Fibroblast of the conjunctiva (primary cell): Measurements from ENCODE around the gene GSE1.

ENCODE experiments used
- DNase-seq: peaks from one replicate; pipeline ENCODE4 v3.0.0-alpha.2; 2010; ENCODE audit warnings: low read depth

GSE1 gene

DNA sequence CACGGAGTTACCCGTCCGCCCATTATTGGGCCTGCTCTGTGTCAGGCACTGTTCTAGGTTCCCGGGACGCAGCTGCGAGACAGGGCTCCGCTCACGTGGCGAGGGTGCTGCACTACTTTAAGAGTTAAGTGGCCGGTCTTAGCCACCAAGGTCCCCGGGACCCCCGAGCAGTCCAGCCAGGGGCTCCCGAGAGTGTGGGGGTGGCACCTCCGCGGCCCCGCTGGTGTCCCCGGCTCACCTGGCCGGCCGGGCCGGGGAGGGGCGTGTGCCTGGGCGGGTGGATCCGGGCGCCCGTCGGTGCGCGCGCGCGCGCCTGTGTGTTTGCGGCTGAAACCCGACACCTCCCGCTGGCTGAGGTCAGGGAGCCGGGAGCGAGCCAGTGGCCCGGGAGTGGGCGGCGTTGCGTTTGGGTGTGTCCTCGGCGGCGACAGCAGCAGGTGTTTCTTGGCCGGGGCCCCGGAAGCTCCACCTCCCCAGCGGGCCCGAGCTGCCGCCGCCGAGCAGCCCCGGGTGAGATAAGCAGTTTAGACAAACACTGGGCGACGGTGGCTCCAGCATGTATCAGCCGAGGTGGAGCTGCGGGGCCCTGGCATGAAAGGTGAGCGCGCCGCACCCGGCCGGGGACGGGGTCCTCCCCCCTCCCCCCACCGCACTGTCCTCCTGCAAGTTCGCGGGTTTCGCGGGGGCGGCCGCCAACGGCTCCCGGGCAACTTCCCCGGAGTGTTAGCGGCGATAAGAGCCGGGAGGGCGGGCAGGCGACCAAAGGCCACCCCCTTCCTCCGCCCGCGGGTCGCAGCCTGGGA is at the start of gene GSE1:
GSE1 (plus strand) TSS at position 522 of the 803 bp plus-strand sequence; CDS start at position 592, 70 bp downstream.
- DNase-seq: no peak

DNA sequence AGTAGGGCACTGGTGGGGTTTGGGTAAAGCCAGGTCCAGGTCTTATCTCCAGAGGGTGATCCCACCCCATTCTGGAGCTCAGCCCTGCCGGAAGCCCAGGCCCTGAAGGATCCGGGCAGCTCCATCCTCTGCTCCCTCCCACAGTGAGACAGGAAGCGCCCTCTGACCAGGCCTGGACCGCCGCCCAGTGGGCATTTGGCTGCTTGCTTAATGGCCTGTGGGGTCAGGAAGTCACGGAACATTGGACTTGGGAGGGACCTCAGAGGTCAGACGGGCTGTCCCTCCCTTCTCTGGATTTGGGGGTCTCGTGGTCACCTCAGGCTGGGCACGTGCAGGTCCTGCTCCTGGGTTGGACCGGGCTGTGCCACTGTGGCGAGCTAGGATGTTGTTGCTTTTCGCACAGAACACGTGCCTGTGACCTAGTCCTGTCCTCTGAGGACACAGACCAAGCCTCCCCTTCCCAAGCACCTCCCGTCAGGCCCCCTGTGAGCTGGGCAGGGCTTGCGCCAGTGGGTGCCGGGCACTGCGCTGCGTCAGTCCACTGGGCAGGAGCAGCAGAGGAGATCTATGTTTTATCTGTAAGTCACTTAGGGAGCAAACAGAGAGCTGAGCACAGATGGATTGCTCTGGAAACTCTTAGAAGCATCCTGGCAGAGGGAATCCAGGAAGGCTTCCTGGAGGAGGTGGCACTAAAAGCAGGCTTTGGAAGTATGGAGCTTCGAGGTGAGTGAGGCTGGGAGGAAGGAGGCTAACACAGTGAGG is 49.4 kb upstream of the GSE1 start:
- DNase-seq: no peak

- no peak for DNase-seq
Observed at GRCh38 chr16:85564277-85565051, 48.7 kb upstream of the GSE1 start.

- DNase-seq: no peak
Observed at GRCh38 chr16:85565340-85565739, 47.8 kb upstream of the GSE1 start.

- no peak for DNase-seq
Observed at GRCh38 chr16:85565801-85566526, 47.2 kb upstream of the GSE1 start.

- no peak for DNase-seq
Observed at GRCh38 chr16:85566561-85567100, 46.5 kb upstream of the GSE1 start.

DNA sequence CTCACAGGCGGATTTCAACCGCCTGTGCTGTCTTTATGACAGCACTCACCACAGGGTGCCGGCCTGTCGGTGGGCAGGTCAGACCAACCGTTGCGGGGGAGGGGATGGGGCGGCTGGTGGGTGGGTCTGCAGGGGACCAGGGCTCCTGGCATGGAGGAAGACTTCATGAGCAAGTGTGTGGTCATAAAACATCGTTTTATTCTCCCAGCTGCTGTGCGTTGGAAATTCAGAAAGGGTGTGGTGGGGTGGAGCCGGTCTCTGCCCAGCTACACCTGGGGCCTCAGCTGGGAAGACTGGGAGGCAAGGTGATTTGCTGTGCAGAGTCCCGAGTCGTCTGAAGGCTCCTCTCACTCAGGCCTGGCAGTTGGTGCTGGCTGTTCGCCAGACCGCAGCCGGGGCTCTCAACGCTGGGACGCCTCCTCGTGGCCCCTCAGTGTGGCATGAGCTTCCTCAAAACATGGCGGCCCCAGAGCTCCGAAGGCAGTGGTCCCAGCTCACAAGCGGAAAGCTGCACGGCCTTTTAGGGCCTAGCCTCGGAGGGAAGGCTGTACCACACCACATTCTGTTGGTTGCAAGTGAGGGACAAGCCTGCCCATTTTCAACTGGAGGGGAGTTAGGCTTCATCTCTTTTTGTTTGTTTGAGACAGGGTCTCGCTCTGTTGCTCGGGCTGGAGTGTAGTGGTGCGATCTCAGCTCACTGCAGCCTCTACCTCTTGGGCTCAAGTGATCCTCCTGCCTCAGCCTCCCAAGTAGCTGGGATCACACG is 45.8 kb upstream of the GSE1 start:
- no peak for DNase-seq

- DNase-seq: no peak
Observed at GRCh38 chr16:85567935-85568334, 45.2 kb upstream of the GSE1 start.

DNA sequence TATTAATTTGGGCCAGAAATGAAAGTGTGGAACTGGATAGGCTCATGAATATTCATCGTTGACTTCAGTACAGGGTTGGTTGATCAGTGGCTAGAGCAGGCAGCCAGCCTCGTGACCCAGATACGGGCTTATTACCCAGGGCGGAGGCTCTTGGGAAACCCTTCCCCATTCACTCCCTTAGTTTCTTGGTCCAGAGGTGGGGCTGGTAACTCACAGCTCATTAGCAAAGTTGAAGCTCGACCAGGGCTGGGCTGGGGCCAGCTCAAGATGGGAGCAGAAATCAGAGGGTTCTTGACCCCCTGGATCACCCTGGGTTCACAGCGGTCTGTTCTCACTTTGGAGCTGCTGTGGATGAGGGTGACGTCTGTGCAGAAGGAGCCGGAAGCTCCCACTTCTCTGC is 44.6 kb upstream of the GSE1 start:
- DNase-seq: no peak

DNA sequence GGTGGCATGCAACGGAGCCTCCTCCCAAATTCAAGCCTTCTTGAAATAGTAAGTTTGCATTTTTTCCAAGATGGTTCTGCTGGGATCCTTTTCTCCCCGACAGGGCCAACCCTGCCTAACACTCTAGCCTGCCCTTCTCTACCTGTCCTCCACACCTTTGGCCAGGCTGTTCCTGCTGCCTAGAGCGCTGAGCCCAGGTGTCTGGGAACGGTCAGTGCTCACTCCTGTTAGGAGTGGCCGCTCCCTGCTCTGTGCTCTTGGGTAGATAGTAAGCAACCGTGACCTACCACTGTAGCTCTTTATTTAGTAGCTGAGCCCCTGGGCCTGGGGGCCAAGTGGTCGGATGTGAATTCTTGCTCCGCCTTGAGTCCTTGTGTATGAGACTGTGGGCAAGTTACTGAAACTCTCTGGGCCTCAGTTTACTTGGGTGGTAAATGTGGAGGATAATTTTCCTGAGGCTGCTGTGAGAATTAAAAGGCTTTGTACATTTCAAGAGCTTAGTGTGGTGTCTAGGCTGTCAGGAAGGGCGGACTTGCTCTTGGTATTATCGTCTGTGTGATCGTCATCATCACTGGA is 44.0 kb upstream of the GSE1 start:
- no peak for DNase-seq

DNA sequence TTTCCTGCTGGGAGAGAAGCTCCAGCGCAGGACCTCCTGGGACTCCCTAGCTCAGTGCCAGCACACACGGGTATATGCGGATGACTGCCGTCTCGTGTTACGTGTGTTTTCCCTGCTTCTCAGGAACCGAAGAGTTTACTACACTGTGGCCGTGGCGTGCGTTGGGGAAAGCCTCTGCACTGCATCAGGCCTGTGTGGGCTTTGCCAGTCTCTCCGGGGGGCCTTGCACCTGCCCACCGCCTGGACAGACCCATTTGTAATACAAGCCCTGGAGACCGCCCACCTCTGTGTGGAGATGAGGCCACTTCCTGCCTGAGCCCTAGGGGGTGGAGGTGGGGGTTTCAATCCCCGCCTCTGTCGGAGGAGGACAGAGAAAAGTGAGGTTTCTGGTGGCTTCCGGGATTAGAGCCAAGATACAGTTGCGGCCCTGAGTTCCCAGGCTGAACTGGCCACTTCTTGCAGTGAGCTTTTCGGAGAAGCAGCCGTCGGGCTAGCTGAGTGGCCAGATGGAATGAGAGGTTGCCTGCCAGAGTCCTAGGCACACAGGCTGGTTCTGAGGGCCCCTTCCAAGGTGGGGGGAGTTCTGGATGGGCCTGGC is 43.4 kb upstream of the GSE1 start:
- DNase-seq: no peak

DNA sequence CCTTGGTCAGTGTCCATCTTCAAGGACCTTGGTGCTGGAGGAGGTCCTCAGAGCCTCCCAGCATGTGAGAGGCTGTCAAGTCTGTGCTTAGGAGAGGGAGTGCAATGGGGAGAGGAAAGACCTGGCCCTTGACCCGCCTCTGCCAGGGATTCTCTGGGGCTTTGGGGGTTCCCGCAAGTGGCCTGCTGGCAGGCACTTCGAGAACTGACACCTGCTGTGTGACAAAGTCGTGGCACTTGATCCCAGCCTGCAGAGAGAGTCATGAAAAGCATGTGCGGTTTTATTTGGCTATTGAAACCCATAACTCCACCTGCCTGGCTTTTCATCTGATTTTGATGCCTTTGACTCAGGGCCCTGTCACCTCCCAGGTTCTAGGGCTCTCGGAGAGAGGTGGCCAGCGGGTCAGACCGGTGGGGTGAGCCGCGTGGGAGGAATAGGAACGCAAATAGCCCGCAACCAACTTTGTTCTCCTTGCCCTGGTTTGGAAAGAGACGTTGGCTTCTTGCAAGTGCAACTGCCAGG is 42.8 kb upstream of the GSE1 start:
- no peak for DNase-seq

- DNase-seq: no peak
Observed at GRCh38 chr16:85570735-85571562, 42.2 kb upstream of the GSE1 start.

- no peak for DNase-seq
Observed at GRCh38 chr16:85571563-85571812, 41.6 kb upstream of the GSE1 start.

GRCh38 chr16:85571813-85572619 is 41.1 kb upstream of the GSE1 start:
- DNase-seq: no peak

GRCh38 chr16:85573045-85573695 is 40.0 kb upstream of the GSE1 start:
- no peak for DNase-seq

- DNase-seq: no peak
Observed at GRCh38 chr16:85573696-85574641, 39.2 kb upstream of the GSE1 start.
